ENCODE data around the gene DDX23.
"Not testable (repeated sequence)": the region's sequence is repeated elsewhere in the genome, so short reads cannot be mapped to it uniquely, and the experiment has no call there.

Gene DDX23

GRCh38 chr12:48858043-48858442 lies 6.1 kb upstream of the DDX23 start:
- H2BK120ac ChIP-seq (ENCODE audit: low read depth, low read length), result no peak overlapping the region
- WGBS, result 81% methylated on average over 8 of the region's 8 CpGs
- no peak overlapping the region for H3K18ac ChIP-seq (ENCODE audit: low read depth in 1 of 2, low read length in 2 of 2)

GRCh38 chr12:48857278-48857994 lies 5.5 kb upstream of the DDX23 start:
- WGBS, result 72% methylated on average over 6 of the region's 13 CpGs
- Histone ChIP-seq H3K79me1 (replicated peaks; ENCODE audit: low read length, poor library complexity, severe bottlenecking) (no peaks in the 10 kb centered on the region), H4K8ac (ENCODE audit: low read length) (no peak overlapping the region), H3K23ac (ENCODE audit: low read length in 2 of 2) (no peak overlapping the region), H3K4ac (ENCODE audit: low read depth in 1 of 2, low read length in 2 of 2) (no peak overlapping the region), H3K4me1 (ENCODE audit: control insufficient read depth, insufficient read depth, low read depth, low read length) (peaks cover 2% of the 10 kb centered on the region), H2BK12ac (ENCODE audit: low read length in 2 of 2) (no peak overlapping the region), H2BK120ac (ENCODE audit: low read depth, low read length) (no peak overlapping the region), H3K9ac (ENCODE audit: low read length) (no peak overlapping the region), H2BK15ac (ENCODE audit: low read depth, poor library complexity, severe bottlenecking) (no peak overlapping the region), H2AFZ (ENCODE audit: low read depth, low read length) (no peak overlapping the region), H3K18ac (ENCODE audit: low read depth in 1 of 2, low read length in 2 of 2) (no peak overlapping the region), H3K4me2 (ENCODE audit: low read length, poor library complexity, severe bottlenecking) (no peak overlapping the region), H2AK5ac (ENCODE audit: low read length, severe bottlenecking) (no peak overlapping the region), H3K36me3 (ENCODE audit: control insufficient read depth in 1 of 2, insufficient read depth in 2 of 2, low read depth in 1 of 2, low read length in 2 of 2) (no peaks in the 10 kb centered on the region), H3K27me3 (ENCODE audit: control insufficient read depth in 1 of 2, insufficient read depth in 1 of 2, low read length in 2 of 2) (peaks cover 28 to 30% of the 10 kb centered on the region in 2 experiments), H3K4me3 (ENCODE audit: insufficient read depth in 1 of 2, low read depth in 1 of 2, low read length in 2 of 2) (no peak overlapping the region), H3K27ac (ENCODE audit: low read length, poor library complexity, severe bottlenecking) (no peak overlapping the region), H3K14ac (ENCODE audit: low read length in 2 of 2) (no peak overlapping the region), H4K91ac (ENCODE audit: low read length) (no peak overlapping the region), H2BK5ac (ENCODE audit: low read depth, low read length, poor library complexity, severe bottlenecking) (no peak overlapping the region), H3K9me3 (ENCODE audit: control insufficient read depth, low read length) (no peaks in the 10 kb centered on the region)
- DNase-seq, result no peak

More at GRCh38 chr12:48858043-48858442, 6.1 kb upstream of the DDX23 start:
- Histone ChIP-seq H3K9me3 (ENCODE audit: control insufficient read depth, low read length) (no peaks in the 10 kb centered on the region), H2AFZ (ENCODE audit: low read depth, low read length) (no peak overlapping the region), H3K23ac (ENCODE audit: low read length in 2 of 2) (no peak overlapping the region), H2BK15ac (ENCODE audit: low read depth, poor library complexity, severe bottlenecking) (no peak overlapping the region), H3K4me1 (ENCODE audit: control insufficient read depth, insufficient read depth, low read depth, low read length) (no peaks in the 10 kb centered on the region), H2BK12ac (ENCODE audit: low read length in 2 of 2) (no peak overlapping the region), H2BK5ac (ENCODE audit: low read depth, low read length, poor library complexity, severe bottlenecking) (no peak overlapping the region), H4K8ac (ENCODE audit: low read length) (no peak overlapping the region), H3K27ac (ENCODE audit: low read length, poor library complexity, severe bottlenecking) (no peak overlapping the region), H3K4ac (ENCODE audit: low read depth in 1 of 2, low read length in 2 of 2) (no peak overlapping the region), H3K9ac (ENCODE audit: low read length) (no peak overlapping the region), H2AK5ac (ENCODE audit: low read length, severe bottlenecking) (no peak overlapping the region), H3K36me3 (ENCODE audit: control insufficient read depth in 1 of 2, insufficient read depth in 2 of 2, low read depth in 1 of 2, low read length in 2 of 2) (no peaks in the 10 kb centered on the region), H3K14ac (ENCODE audit: low read length in 2 of 2) (no peak overlapping the region), H4K91ac (ENCODE audit: low read length) (no peak overlapping the region), H3K4me2 (ENCODE audit: low read length, poor library complexity, severe bottlenecking) (no peak overlapping the region), H3K27me3 (ENCODE audit: control insufficient read depth in 1 of 2, insufficient read depth in 1 of 2, low read length in 2 of 2) (peaks cover 34 to 37% of the 10 kb centered on the region in 2 experiments), H3K4me3 (ENCODE audit: insufficient read depth in 1 of 2, low read depth in 1 of 2, low read length in 2 of 2) (no peak overlapping the region), H3K79me1 (replicated peaks; ENCODE audit: low read length, poor library complexity, severe bottlenecking) (no peaks in the 10 kb centered on the region)
- DNase-seq, result no peak

- Histone ChIP-seq H3K4ac (ENCODE audit: low read depth in 1 of 2, low read length in 2 of 2) (no peak overlapping the region), H3K79me1 (replicated peaks; ENCODE audit: low read length, poor library complexity, severe bottlenecking) (peaks cover 2% of the 10 kb centered on the region), H4K91ac (ENCODE audit: low read length) (no peak overlapping the region), H2AK5ac (ENCODE audit: low read length, severe bottlenecking) (no peak overlapping the region), H3K14ac (ENCODE audit: low read length in 2 of 2) (no peak overlapping the region), H3K27me3 (ENCODE audit: control insufficient read depth in 1 of 2, insufficient read depth in 1 of 2, low read length in 2 of 2) (peaks cover 18 to 23% of the 10 kb centered on the region in 2 experiments), H2BK15ac (ENCODE audit: low read depth, poor library complexity, severe bottlenecking) (no peak overlapping the region), H3K4me3 (ENCODE audit: insufficient read depth in 1 of 2, low read depth in 1 of 2, low read length in 2 of 2) (no peak overlapping the region), H3K9me3 (ENCODE audit: control insufficient read depth, low read length) (no peaks in the 10 kb centered on the region), H3K18ac (ENCODE audit: low read depth in 1 of 2, low read length in 2 of 2) (no peak overlapping the region), H2BK12ac (ENCODE audit: low read length in 2 of 2) (no peak overlapping the region), H2BK120ac (ENCODE audit: low read depth, low read length) (no peak overlapping the region), H3K4me1 (ENCODE audit: control insufficient read depth, insufficient read depth, low read depth, low read length) (peaks cover 3% of the 10 kb centered on the region), H3K27ac (ENCODE audit: low read length, poor library complexity, severe bottlenecking) (no peak overlapping the region), H2BK5ac (ENCODE audit: low read depth, low read length, poor library complexity, severe bottlenecking) (no peak overlapping the region), H3K9ac (ENCODE audit: low read length) (no peak overlapping the region), H3K23ac (ENCODE audit: low read length in 2 of 2) (no peak overlapping the region), H2AFZ (ENCODE audit: low read depth, low read length) (no peak overlapping the region), H3K36me3 (ENCODE audit: control insufficient read depth in 1 of 2, insufficient read depth in 2 of 2, low read depth in 1 of 2, low read length in 2 of 2) (no peaks in the 10 kb centered on the region), H4K8ac (ENCODE audit: low read length) (no peak overlapping the region), H3K4me2 (ENCODE audit: low read length, poor library complexity, severe bottlenecking) (no peak overlapping the region)
- WGBS, result 100% methylated on average over 1 of the region's 2 CpGs
- no peak for DNase-seq
Measured at GRCh38 chr12:48856379-48856778, 4.4 kb upstream of the DDX23 start.

GRCh38 chr12:48854932-48855331 lies 3.0 kb upstream of the DDX23 start:
- not testable (repeated sequence) for H2AFZ ChIP-seq (ENCODE audit: low read depth, low read length); H3K4me3 ChIP-seq (ENCODE audit: insufficient read depth in 1 of 2, low read depth in 1 of 2, low read length in 2 of 2); H3K4me1 ChIP-seq (ENCODE audit: control insufficient read depth, insufficient read depth, low read depth, low read length); H3K14ac ChIP-seq (ENCODE audit: low read length in 2 of 2); H2BK15ac ChIP-seq (ENCODE audit: low read depth, poor library complexity, severe bottlenecking); H3K9ac ChIP-seq (ENCODE audit: low read length); H3K27ac ChIP-seq (ENCODE audit: low read length, poor library complexity, severe bottlenecking); H3K9me3 ChIP-seq (ENCODE audit: control insufficient read depth, low read length); H3K4ac ChIP-seq (ENCODE audit: low read depth in 1 of 2, low read length in 2 of 2); H3K4me2 ChIP-seq (ENCODE audit: low read length, poor library complexity, severe bottlenecking); H3K18ac ChIP-seq (ENCODE audit: low read depth in 1 of 2, low read length in 2 of 2); DNase-seq; H3K36me3 ChIP-seq (ENCODE audit: control insufficient read depth in 1 of 2, insufficient read depth in 2 of 2, low read depth in 1 of 2, low read length in 2 of 2); H2BK120ac ChIP-seq (ENCODE audit: low read depth, low read length); H2BK5ac ChIP-seq (ENCODE audit: low read depth, low read length, poor library complexity, severe bottlenecking); H4K91ac ChIP-seq (ENCODE audit: low read length); H3K23ac ChIP-seq (ENCODE audit: low read length in 2 of 2); H3K79me1 ChIP-seq (replicated peaks; ENCODE audit: low read length, poor library complexity, severe bottlenecking); H2AK5ac ChIP-seq (ENCODE audit: low read length, severe bottlenecking); H4K8ac ChIP-seq (ENCODE audit: low read length); H2BK12ac ChIP-seq (ENCODE audit: low read length in 2 of 2)
- peaks cover 14 to 16% of the 10 kb centered on the region in 2 experiments for H3K27me3 ChIP-seq (ENCODE audit: control insufficient read depth in 1 of 2, insufficient read depth in 1 of 2, low read length in 2 of 2)
- 89% methylated on average over 10 of the region's 10 CpGs for WGBS
